ENCODE measurements around the gene TTC14. TPM values are rescaled to one million over a fixed set of nuclear protein-coding genes. Genes with fewer than 3 reads are reported as not detected.

The TTC14 gene
- total and polyA plus RNA-seq, 2 of the 4 experiments (the other 2 are of a cell fraction), result 16.9 to 38.5 TPM

DNA sequence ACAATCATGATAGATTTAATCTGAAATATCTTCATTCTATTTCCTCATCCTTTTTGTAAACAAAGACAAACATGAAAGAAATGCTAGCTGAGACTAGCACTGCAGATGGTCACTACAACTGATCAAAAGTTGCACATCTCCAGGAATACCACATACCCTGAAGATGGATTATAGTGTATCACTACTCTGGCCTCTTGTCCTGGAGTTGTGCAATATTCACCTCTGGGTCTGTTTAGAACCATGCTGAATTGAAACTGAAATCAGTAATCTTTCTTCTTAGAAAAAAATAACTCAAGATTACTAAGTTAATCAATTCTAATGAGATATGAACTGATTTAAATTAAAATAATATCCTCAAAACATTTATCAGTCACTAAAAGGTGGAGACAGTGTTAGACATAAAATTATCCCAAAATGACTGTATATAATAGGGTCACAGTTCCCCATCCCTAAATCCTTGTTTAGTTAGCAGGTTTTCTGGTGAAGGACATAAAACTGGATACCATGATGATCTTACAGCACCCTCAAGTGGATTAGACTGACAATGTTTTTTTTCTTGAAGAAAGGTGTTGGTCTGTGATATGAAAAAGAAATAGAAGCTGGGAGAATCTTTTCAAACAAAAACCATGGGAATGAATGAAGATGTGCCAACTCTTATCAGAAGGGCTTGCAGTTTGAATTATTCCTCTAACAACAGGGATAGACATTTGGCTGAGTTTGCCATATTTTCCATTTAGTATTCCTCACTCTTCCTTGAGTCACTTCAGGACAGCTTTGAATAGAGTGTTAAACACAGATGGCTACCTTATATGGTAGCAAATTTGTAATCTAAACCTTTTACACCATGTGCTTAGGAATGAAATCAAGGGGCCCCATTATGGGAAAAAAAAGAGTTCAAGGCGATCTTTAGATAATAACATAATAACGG lies 7.1 kb upstream of the TTC14 start:
- Histone ChIP-seq H3K23ac (ENCODE audit: low read depth, low read length) (no peak overlapping the region), H3K4me3 (ENCODE audit: insufficient read depth, low read depth, low read length) (no peak overlapping the region), H4K5ac (ENCODE audit: low read depth, low read length) (no peak overlapping the region), H3K4me1 (ENCODE audit: control insufficient read depth, insufficient read depth, low read length) (no peaks in the 10 kb centered on the region), H3K9me1 (ENCODE audit: insufficient read depth, low read length) (no peaks in the 10 kb centered on the region), H2AFZ (replicated peaks; ENCODE audit: low read length, poor library complexity) (no peak overlapping the region), H4K91ac (ENCODE audit: insufficient read depth, low read depth, low read length) (no peak overlapping the region), H3K79me1 (ENCODE audit: low read depth in 1 of 2, low read length in 2 of 2) (no peaks in the 10 kb centered on the region), H2BK5ac (ENCODE audit: low read depth, low read length, poor library complexity, severe bottlenecking) (no peak overlapping the region), H4K20me1 (ENCODE audit: insufficient read depth, low read length) (no peaks in the 10 kb centered on the region), H2BK120ac (ENCODE audit: low read depth, low read length) (no peak overlapping the region), H2AK9ac (replicated peaks; ENCODE audit: low read depth, low read length, poor library complexity) (no peak overlapping the region), H3K27me3 (ENCODE audit: control insufficient read depth, insufficient read depth, low read length) (no peaks in the 10 kb centered on the region), H3K14ac (replicated peaks; ENCODE audit: low read depth, low read length) (no peak overlapping the region), H3K27ac (ENCODE audit: insufficient read depth, low read length) (no peak overlapping the region), H3K56ac (ENCODE audit: extremely low read depth, insufficient read depth, low read length) (no peak overlapping the region), H3K36me3 (ENCODE audit: control insufficient read depth, insufficient read depth, low read length) (no peaks in the 10 kb centered on the region), H2BK15ac (ENCODE audit: low read depth, low read length) (no peak overlapping the region), H2AK5ac (ENCODE audit: low read depth, low read length) (no peak overlapping the region), H2BK20ac (ENCODE audit: low read depth, low read length) (no peak overlapping the region), H3K9me3 (ENCODE audit: control insufficient read depth, insufficient read depth, low read length) (no peaks in the 10 kb centered on the region), H3K18ac (ENCODE audit: low read depth, low read length) (no peak overlapping the region), H3K4me2 (ENCODE audit: low read depth, low read length) (no peak overlapping the region), H3K9ac (ENCODE audit: low read depth, low read length) (no peak overlapping the region), H3K4ac (ENCODE audit: low read depth, low read length) (no peak overlapping the region), H4K8ac (ENCODE audit: low read depth in 2 of 2, low read length in 2 of 2) (no peak overlapping the region)
- peak; percentile 62 for TF ChIP-seq SMC3 (IDR thresholded peaks at IDR 0.05; ENCODE audit: low read depth, low read length)
- TF ChIP-seq MAFK (IDR thresholded peaks at IDR 0.05; ENCODE audit: low read depth, low read length), result no peak
- TF ChIP-seq FOS (IDR thresholded peaks at IDR 0.05; ENCODE audit: low read depth, low read length), result no peak
- no peak for TF ChIP-seq RCOR1 (IDR thresholded peaks at IDR 0.05; ENCODE audit: insufficient replicate concordance, low read length)
- TF ChIP-seq NFE2L2 (IDR thresholded peaks at IDR 0.05; ENCODE audit: low read depth, low read length), result no peak
- no peak for TF ChIP-seq CHD1 (IDR thresholded peaks at IDR 0.05; ENCODE audit: low read depth, low read length)
- no peak for TF ChIP-seq MXI1 (IDR thresholded peaks at IDR 0.05; ENCODE audit: borderline replicate concordance, low read depth, low read length)
- TF ChIP-seq CEBPB (IDR thresholded peaks at IDR 0.05; ENCODE audit: low read depth, low read length), result peak; percentile 65
- no peak for TF ChIP-seq MAZ (IDR thresholded peaks at IDR 0.05; ENCODE audit: borderline replicate concordance, low read depth, low read length)
- TF ChIP-seq POLR2A (IDR thresholded peaks at IDR 0.05; ENCODE audit: low read depth, low read length), result no peak
- peak; percentile 80 for TF ChIP-seq RAD21 (IDR thresholded peaks at IDR 0.05; ENCODE audit: low read length)
- TF ChIP-seq RFX5 (IDR thresholded peaks at IDR 0.05; ENCODE audit: low read depth, low read length), result no peak
- TF ChIP-seq, protein P1, sequence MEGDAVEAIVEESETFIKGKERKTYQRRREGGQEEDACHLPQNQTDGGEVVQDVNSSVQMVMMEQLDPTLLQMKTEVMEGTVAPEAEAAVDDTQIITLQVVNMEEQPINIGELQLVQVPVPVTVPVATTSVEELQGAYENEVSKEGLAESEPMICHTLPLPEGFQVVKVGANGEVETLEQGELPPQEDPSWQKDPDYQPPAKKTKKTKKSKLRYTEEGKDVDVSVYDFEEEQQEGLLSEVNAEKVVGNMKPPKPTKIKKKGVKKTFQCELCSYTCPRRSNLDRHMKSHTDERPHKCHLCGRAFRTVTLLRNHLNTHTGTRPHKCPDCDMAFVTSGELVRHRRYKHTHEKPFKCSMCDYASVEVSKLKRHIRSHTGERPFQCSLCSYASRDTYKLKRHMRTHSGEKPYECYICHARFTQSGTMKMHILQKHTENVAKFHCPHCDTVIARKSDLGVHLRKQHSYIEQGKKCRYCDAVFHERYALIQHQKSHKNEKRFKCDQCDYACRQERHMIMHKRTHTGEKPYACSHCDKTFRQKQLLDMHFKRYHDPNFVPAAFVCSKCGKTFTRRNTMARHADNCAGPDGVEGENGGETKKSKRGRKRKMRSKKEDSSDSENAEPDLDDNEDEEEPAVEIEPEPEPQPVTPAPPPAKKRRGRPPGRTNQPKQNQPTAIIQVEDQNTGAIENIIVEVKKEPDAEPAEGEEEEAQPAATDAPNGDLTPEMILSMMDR (conservative IDR thresholded peaks at IDR 0.05; ENCODE audit: low read depth, low read length), result peak; percentile 70
- no peak for TF ChIP-seq BHLHE40 (IDR thresholded peaks at IDR 0.05; ENCODE audit: low read depth, low read length)
- TF ChIP-seq, protein P2, sequence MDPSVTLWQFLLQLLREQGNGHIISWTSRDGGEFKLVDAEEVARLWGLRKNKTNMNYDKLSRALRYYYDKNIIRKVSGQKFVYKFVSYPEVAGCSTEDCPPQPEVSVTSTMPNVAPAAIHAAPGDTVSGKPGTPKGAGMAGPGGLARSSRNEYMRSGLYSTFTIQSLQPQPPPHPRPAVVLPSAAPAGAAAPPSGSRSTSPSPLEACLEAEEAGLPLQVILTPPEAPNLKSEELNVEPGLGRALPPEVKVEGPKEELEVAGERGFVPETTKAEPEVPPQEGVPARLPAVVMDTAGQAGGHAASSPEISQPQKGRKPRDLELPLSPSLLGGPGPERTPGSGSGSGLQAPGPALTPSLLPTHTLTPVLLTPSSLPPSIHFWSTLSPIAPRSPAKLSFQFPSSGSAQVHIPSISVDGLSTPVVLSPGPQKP (IDR thresholded peaks at IDR 0.05; ENCODE audit: borderline replicate concordance, low read depth, low read length), result no peak
- ATAC-seq (ENCODE audit: low read depth) (peak; percentile 61), DNase-seq (peak; percentile 59)
- intact Hi-C loops (cut with micrococcal nuclease), result loop anchor here (1.0 to 2.0 kb wide), 2 partner anchors 666 to 826 kb away; no protein-coding TSS in a partner anchor
- dilution Hi-C loops (cut with HindIII; ENCODE audit: low sequenced_read_pairs, unreplicated experiment), result no loop called here
- POLR2A ChIA-PET (ENCODE audit: unreplicated experiment), result no interaction called here
- WGBS, 2 experiments (ENCODE audit: extremely low coverage in 2 of 2, insufficient read length in 1 of 2), result no CpG with 5 or more reads among the region's 2 CpGs
- BruUV-seq (replicated peaks), result no TSS peak
- CTCF ChIA-PET, result interaction anchor here (0.5 to 2.1 kb wide), 7 partner anchors 10 to 834 kb away, joined by 3 to 8 read pairs (median 4); no protein-coding TSS in a partner anchor
- in situ Hi-C loops (cut with MboI; ENCODE audit: low sequenced_read_pairs), result loop anchor here (5.0 to 25.0 kb wide), 2 partner anchors 668 to 833 kb away; no protein-coding TSS in a partner anchor
